ENCODE data around the gene SRI. TPM values are rescaled to one million over a fixed set of nuclear protein-coding genes. Genes with fewer than 3 reads are reported as not detected.
"Not testable (repeated sequence)": the region's sequence is repeated elsewhere in the genome, so short reads cannot be mapped to it uniquely, and the experiment has no call there.

The SRI gene, protein sequence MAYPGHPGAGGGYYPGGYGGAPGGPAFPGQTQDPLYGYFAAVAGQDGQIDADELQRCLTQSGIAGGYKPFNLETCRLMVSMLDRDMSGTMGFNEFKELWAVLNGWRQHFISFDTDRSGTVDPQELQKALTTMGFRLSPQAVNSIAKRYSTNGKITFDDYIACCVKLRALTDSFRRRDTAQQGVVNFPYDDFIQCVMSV
- 96.4 TPM for polyA plus RNA-seq (2012; ENCODE audit: insufficient read depth, insufficient read length, low read depth)

- H3K9me3 ChIP-seq, result no peaks in the 10 kb centered on the region
- H3K4me1 ChIP-seq, result no peaks in the 10 kb centered on the region
- TF ChIP-seq, protein P1, sequence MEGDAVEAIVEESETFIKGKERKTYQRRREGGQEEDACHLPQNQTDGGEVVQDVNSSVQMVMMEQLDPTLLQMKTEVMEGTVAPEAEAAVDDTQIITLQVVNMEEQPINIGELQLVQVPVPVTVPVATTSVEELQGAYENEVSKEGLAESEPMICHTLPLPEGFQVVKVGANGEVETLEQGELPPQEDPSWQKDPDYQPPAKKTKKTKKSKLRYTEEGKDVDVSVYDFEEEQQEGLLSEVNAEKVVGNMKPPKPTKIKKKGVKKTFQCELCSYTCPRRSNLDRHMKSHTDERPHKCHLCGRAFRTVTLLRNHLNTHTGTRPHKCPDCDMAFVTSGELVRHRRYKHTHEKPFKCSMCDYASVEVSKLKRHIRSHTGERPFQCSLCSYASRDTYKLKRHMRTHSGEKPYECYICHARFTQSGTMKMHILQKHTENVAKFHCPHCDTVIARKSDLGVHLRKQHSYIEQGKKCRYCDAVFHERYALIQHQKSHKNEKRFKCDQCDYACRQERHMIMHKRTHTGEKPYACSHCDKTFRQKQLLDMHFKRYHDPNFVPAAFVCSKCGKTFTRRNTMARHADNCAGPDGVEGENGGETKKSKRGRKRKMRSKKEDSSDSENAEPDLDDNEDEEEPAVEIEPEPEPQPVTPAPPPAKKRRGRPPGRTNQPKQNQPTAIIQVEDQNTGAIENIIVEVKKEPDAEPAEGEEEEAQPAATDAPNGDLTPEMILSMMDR (IDR thresholded peaks at IDR 0.05; ENCODE audit: low read depth, low read length), result peak; percentile 46
- H3K4me3 ChIP-seq (ENCODE audit: low read depth, low read length), result peak within 1 kb of the TSS; percentile 83
- peaks cover 16% of the 10 kb centered on the region for H3K36me3 ChIP-seq
- DNase-seq, result peak; percentile 93
- no peaks in the 10 kb centered on the region for H3K27me3 ChIP-seq
Measured at GRCh38 chr7:88219781-88220747, at the start of gene SRI. TSS of gene SRI (minus strand) at chr7:88220038. CDS start at chr7:88220026, 12 bp downstream.

- H3K4me1 ChIP-seq, result no peaks in the 10 kb centered on the region
- no peak overlapping the region for H3K4me3 ChIP-seq (ENCODE audit: low read depth, low read length)
- no peak for DNase-seq
- H3K36me3 ChIP-seq, result no peaks in the 10 kb centered on the region
- H3K27me3 ChIP-seq, result no peaks in the 10 kb centered on the region
- no peaks in the 10 kb centered on the region for H3K9me3 ChIP-seq
- TF ChIP-seq, protein P1 (IDR thresholded peaks at IDR 0.05; ENCODE audit: low read depth, low read length), result no peak
Measured at GRCh38 chr7:88269586-88269985, 49.7 kb upstream of the SRI start.

- H3K36me3 ChIP-seq, result no peaks in the 10 kb centered on the region
- TF ChIP-seq, protein P1 (IDR thresholded peaks at IDR 0.05; ENCODE audit: low read depth, low read length), result no peak
Measured at GRCh38 chr7:88268858-88269257, 49.0 kb upstream of the SRI start.

DNA sequence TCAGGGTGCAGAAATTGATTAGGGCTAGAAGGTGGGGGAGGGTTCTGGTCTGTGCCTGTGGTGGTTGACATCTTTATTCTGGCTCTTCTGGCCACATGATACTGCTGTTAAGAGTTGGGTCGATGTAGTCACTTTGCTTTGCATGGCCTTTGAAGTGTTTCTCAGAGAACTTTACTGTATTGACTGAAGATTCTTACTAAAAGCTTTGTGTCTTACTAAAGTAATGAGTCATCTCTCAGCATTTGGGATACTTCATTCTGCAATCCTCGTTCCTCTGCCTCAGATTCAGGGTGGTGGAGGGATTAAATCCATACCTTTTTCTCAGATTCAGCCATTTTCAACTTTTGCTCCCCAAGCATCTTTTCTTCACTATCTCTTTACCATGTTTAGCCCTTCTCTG lies 48.2 kb upstream of the SRI start:
- TF ChIP-seq, protein P1 (IDR thresholded peaks at IDR 0.05; ENCODE audit: low read depth, low read length), result no peak
- Histone ChIP-seq H3K36me3 (no peaks in the 10 kb centered on the region), H3K27me3 (no peaks in the 10 kb centered on the region), H3K4me1 (no peaks in the 10 kb centered on the region), H3K4me3 (ENCODE audit: low read depth, low read length) (no peak overlapping the region), H3K9me3 (no peaks in the 10 kb centered on the region)
- DNase-seq, result no peak

More at GRCh38 chr7:88268858-88269257, 49.0 kb upstream of the SRI start:
- Histone ChIP-seq H3K27me3 (no peaks in the 10 kb centered on the region), H3K4me3 (ENCODE audit: low read depth, low read length) (no peak overlapping the region), H3K9me3 (no peaks in the 10 kb centered on the region), H3K4me1 (no peaks in the 10 kb centered on the region)
- DNase-seq, result no peak

GRCh38 chr7:88267421-88267820 lies 47.6 kb upstream of the SRI start:
- Histone ChIP-seq H3K9me3 (no peaks in the 10 kb centered on the region), H3K27me3 (no peaks in the 10 kb centered on the region), H3K4me1 (no peaks in the 10 kb centered on the region), H3K4me3 (ENCODE audit: low read depth, low read length) (no peak overlapping the region), H3K36me3 (no peaks in the 10 kb centered on the region)
- no peak for DNase-seq
- TF ChIP-seq, protein P1 (IDR thresholded peaks at IDR 0.05; ENCODE audit: low read depth, low read length), result no peak

DNA sequence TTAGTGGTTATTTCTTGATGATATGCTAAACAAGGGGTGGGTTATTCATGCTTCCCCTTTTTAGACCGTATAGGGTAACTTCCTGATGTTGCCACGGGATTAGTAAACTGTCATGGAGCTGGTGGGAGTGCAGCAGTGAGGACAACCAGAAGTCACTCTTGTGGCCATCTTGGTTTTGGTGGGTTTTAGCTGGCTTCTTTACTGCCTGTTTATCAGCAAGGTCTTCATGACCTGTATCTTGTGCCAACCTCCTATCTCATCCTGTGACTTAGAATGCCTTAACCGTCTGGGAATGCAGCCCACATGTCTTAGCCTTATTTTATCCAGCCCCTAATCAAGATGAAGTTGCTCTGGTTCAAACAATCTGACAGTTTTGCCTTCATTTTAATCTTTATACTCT lies 45.1 kb upstream of the SRI start:
- DNase-seq; H3K27me3 ChIP-seq; H3K4me1 ChIP-seq; H3K36me3 ChIP-seq; H3K4me3 ChIP-seq (ENCODE audit: low read depth, low read length); H3K9me3 ChIP-seq: not testable (repeated sequence)

Measured in BE2C (cell line).